K562 (cell line): Measurements from ENCODE around the gene KRABD2.
A peak's percentile ranks its signal among the peaks of the same experiment; 100 is the strongest.

Experiments used
- ARID1B ChIP-seq: fragments of 450-650 bp; IDR thresholded peaks from 2 replicates; pipeline ENCODE4 v1.6.1; 2016; ENCODE audit warnings: antibody characterized with exemption, mild to moderate bottlenecking, inconsistent platforms
- ATF1 ChIP-seq, 2 experiments: fragments of 450-650 bp in 1 of 2; IDR thresholded peaks; 2 replicates each; pipeline ENCODE4 v1.6.1; 2016; ENCODE audit warnings: missing compliant biosample characterization in 1 of 2, missing genetic modification characterization in 1 of 2
- ATF7 ChIP-seq: fragments of 450-650 bp; IDR thresholded peaks from 2 replicates; pipeline ENCODE4 v1.7.1; 2014; ENCODE audit warnings: mild to moderate bottlenecking, moderate library complexity
- CREB1 ChIP-seq, 2 experiments: sonication (generic) in 1 of 2; formaldehyde crosslinking in 1 of 2; IDR thresholded peaks; 2 replicates each; pipeline versions ENCODE4 v1.6.1 to v1.8.0; 2012 to 2022; ENCODE audit warnings: inconsistent platforms in 1 of 2, mild to moderate bottlenecking in 1 of 2, missing genetic modification reagents in 1 of 2, moderate library complexity in 1 of 2
- CREM ChIP-seq: IDR thresholded peaks from 2 replicates; pipeline ENCODE4 v1.6.1; 2014; ENCODE audit warnings: antibody characterized with exemption, low read depth
- DDX20 ChIP-seq: fragments of 450-650 bp; IDR thresholded peaks from 2 replicates; pipeline ENCODE4 v1.6.1; 2016; ENCODE audit warnings: missing genetic modification characterization, low read depth, mild to moderate bottlenecking, missing compliant biosample characterization, moderate library complexity
- DPF2 ChIP-seq: fragments of 450-650 bp; IDR thresholded peaks from 2 replicates; pipeline ENCODE4 v1.6.1; 2016
- ERF ChIP-seq: fragments of 450-650 bp; formaldehyde crosslinking; IDR thresholded peaks from 2 replicates; pipeline ENCODE4 v1.4.0; 2020; ENCODE audit warnings: mild to moderate bottlenecking, mixed read lengths
- FOS ChIP-seq: IDR thresholded peaks from 3 replicates; pipeline ENCODE4 v1.6.1; 2011; ENCODE audit not compliant: insufficient read length; ENCODE audit errors: extremely low read depth
- JUND ChIP-seq, 2 experiments: IDR thresholded peaks; 2 replicates in 1 of 2; 3 replicates in 1 of 2; pipeline ENCODE4 v1.6.1; 2011; ENCODE audit warnings: borderline replicate concordance in 2 of 2, low read depth in 2 of 2, low read length in 2 of 2, improper control_type of control experiment in 1 of 2, missing biosample characterization in 1 of 2, missing genetic modification characterization in 1 of 2, missing genetic modification reagents in 1 of 2
- NRF1 ChIP-seq, 2 experiments: fragments of 450-650 bp; IDR thresholded peaks in 1 of 2; conservative IDR thresholded peaks in 1 of 2; 2 replicates each; pipeline ENCODE4 v1.6.1; 2014; ENCODE audit warnings: mild to moderate bottlenecking in 2 of 2
- RCOR1 ChIP-seq, 2 experiments: IDR thresholded peaks; 2 replicates each; pipeline ENCODE4 v1.6.1; 2012; ENCODE audit warnings: low read depth in 2 of 2, low read length in 2 of 2, borderline replicate concordance in 1 of 2, improper control_type of control experiment in 1 of 2
- SMARCA4 ChIP-seq: fragments of 450-650 bp; IDR thresholded peaks from 2 replicates; pipeline ENCODE4 v1.6.1; 2016
- SOX6 ChIP-seq: fragments of 450-650 bp; IDR thresholded peaks from 2 replicates; pipeline ENCODE4 v1.6.1; 2014; ENCODE audit warnings: mild to moderate bottlenecking
- SRF ChIP-seq, 2 experiments: fragments of 250-450, 450-650 bp in 1 of 2; sonication (Bioruptor Pico) in 1 of 2; sonication (generic) in 1 of 2; formaldehyde crosslinking; IDR thresholded peaks; 2 replicates each; pipeline versions ENCODE4 v1.5.0 to v1.5.1; 2020 to 2022; ENCODE audit warnings: mild to moderate bottlenecking in 1 of 2, missing genetic modification reagents in 1 of 2
- TF ChIP-seq, protein P1 (sequence below): fragments of 200-400 bp; formaldehyde crosslinking; IDR thresholded peaks from 2 replicates; pipeline ENCODE4 v1.6.1; 2017; ENCODE audit warnings: mild to moderate bottlenecking, low read depth, low read length, moderate library complexity

KRABD2 gene

DNA sequence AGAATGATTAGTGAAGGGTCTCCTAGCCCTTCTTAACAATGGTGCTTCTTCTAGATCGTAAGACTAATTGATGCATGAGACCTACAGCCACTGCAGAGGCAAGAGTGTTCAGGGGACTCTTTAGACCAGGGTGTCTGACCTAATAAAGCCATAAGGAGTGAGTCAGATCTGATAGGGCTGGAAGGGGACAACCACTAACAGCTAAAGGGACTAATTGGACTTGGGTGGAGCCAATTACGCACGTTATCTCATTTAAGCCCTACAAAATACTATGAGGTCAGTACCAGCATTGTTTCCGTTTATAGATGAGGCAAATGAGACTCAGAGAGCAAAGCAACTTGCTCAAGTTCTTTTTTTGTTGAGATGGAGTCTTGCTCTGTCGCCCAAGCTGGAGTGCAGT is 35.6 kb upstream of the KRABD2 start (continued):
- TF ChIP-seq JUND (IDR thresholded peaks at IDR 0.05; ENCODE audit: borderline replicate concordance, low read depth, low read length) = peak; percentile 97
- peak; percentile 92 for TF ChIP-seq JUND (tag; IDR thresholded peaks at IDR 0.05; ENCODE audit: borderline replicate concordance, low read depth, low read length)
- no peak for TF ChIP-seq ATF1 (CRISPR knock-in tag; IDR thresholded peaks at IDR 0.05)
- peak; percentile 61 for TF ChIP-seq ATF1 (tag; IDR thresholded peaks at IDR 0.05)
- TF ChIP-seq, protein P1, sequence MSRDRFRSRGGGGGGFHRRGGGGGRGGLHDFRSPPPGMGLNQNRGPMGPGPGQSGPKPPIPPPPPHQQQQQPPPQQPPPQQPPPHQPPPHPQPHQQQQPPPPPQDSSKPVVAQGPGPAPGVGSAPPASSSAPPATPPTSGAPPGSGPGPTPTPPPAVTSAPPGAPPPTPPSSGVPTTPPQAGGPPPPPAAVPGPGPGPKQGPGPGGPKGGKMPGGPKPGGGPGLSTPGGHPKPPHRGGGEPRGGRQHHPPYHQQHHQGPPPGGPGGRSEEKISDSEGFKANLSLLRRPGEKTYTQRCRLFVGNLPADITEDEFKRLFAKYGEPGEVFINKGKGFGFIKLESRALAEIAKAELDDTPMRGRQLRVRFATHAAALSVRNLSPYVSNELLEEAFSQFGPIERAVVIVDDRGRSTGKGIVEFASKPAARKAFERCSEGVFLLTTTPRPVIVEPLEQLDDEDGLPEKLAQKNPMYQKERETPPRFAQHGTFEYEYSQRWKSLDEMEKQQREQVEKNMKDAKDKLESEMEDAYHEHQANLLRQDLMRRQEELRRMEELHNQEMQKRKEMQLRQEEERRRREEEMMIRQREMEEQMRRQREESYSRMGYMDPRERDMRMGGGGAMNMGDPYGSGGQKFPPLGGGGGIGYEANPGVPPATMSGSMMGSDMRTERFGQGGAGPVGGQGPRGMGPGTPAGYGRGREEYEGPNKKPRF = no peak
- peak; percentile 23 for TF ChIP-seq FOS
- peak; percentile 70 for TF ChIP-seq ARID1B
- peak; percentile 81 for TF ChIP-seq DPF2
- no peak for TF ChIP-seq ERF (CRISPR knock-in tag)
- TF ChIP-seq NRF1 (conservative IDR thresholded peaks at IDR 0.05 in 1 of 2, IDR thresholded peaks at IDR 0.05 in 1 of 2) = 0 out of 4 replicates have a peak, but pooled peaks of 1 of the 2 experiments have one; percentile 13
- peak; percentile 73 for TF ChIP-seq SOX6
- 0 out of 2 replicates have a peak, but pooled peaks have one; percentile 14 for TF ChIP-seq CREB1 (IDR thresholded peaks at IDR 0.05)
- no peak for TF ChIP-seq CREB1 (CRISPR knock-in tag; IDR thresholded peaks at IDR 0.05)
- TF ChIP-seq SMARCA4 = peak; percentile 72; the same call in 1 of the 2 replicates
- peak; percentile 90 for TF ChIP-seq ATF7
- TF ChIP-seq CREM = peak; percentile 65
- peak in 1 of 2 experiments; percentile 93; a peak in 3 of 4 replicates for TF ChIP-seq SRF (CRISPR knock-in tag; IDR thresholded peaks at IDR 0.05)
- TF ChIP-seq RCOR1 (IDR thresholded peaks at IDR 0.05; ENCODE audit: borderline replicate concordance in 1 of 2, low read depth in 2 of 2, low read length in 2 of 2) = 0 out of 4 replicates have a peak, but pooled peaks of 1 of the 2 experiments have one; percentile 27
- TF ChIP-seq DDX20 = no peak
